Skeletal muscle tissue (tissue), 4 donors: Measurements from ENCODE around the gene TRIM73. TPM values are rescaled to one million over a fixed set of nuclear protein-coding genes. Genes with fewer than 3 reads are reported as not detected.
"Not testable (repeated sequence)": the region's sequence is repeated elsewhere in the genome, so short reads cannot be mapped to it uniquely, and the experiment has no call there.

ENCODE experiments used
- H3K27ac ChIP-seq: one replicate; pipeline ENCODE4 v1.7.0; 2013; ENCODE audit warnings: mild to moderate bottlenecking, low read depth, low read length, inconsistent platforms
- H3K27me3 ChIP-seq, 3 donors: one replicate each; pipeline ENCODE4 v1.7.0; 2013; ENCODE audit warnings: low read length in 3 of 3; ENCODE audit not compliant: control insufficient read depth in 3 of 3, insufficient read depth in 3 of 3
- H3K36me3 ChIP-seq, 3 donors: one replicate each; pipeline ENCODE4 v1.7.0; 2013; ENCODE audit warnings: low read length in 3 of 3; ENCODE audit not compliant: control insufficient read depth in 3 of 3, insufficient read depth in 3 of 3
- H3K4me1 ChIP-seq, 3 donors: one replicate each; pipeline ENCODE4 v1.7.0; 2013; ENCODE audit warnings: low read length in 3 of 3, mild to moderate bottlenecking in 3 of 3; ENCODE audit not compliant: control insufficient read depth in 3 of 3, insufficient read depth in 3 of 3
- H3K4me3 ChIP-seq, 3 donors: one replicate each; pipeline ENCODE4 v1.7.0; 2013; ENCODE audit warnings: low read length in 3 of 3
- H3K9ac ChIP-seq, 3 donors: one replicate each; pipeline ENCODE4 v1.7.0; 2013; ENCODE audit warnings: low read length in 3 of 3, mild to moderate bottlenecking in 3 of 3, moderate library complexity in 2 of 3, low read depth in 1 of 3
- H3K9me3 ChIP-seq, 3 donors: one replicate each; pipeline ENCODE4 v1.7.0; 2013; ENCODE audit warnings: low read length in 3 of 3; ENCODE audit not compliant: control insufficient read depth in 3 of 3
- total RNA-seq: library from RNA; depleted of rRNA; stranded (reverse); fragments of >200 nt; gene quantifications from one replicate; pipeline ENCODE4 v1.2.3, GENCODE V29; 2014
- donor health status: Osteomylitis.

The TRIM73 gene
- 2.6 TPM for total RNA-seq

- not testable (repeated sequence) for H3K9ac ChIP-seq, H3K27ac ChIP-seq, H3K27me3 ChIP-seq, H3K4me3 ChIP-seq, H3K9me3 ChIP-seq, H3K4me1 ChIP-seq, H3K36me3 ChIP-seq
Measured at GRCh38 chr7:75395329-75395728, at the start of gene TRIM73. Gene TRIM73 (plus strand): TSS chr7:75395629. CDS start chr7:75398934, 3,305 bp downstream.

- H3K4me3 ChIP-seq = peak overlapping the region in 2 of 3 donors; percentile 46 to 64
- H3K27ac ChIP-seq = not testable (repeated sequence)
- peak overlapping the region in 1 of 3 donors; percentile 80 for H3K9ac ChIP-seq
Measured at GRCh38 chr7:75358671-75359541, 36.5 kb upstream of the TRIM73 start.

GRCh38 chr7:75359542-75359848 lies 35.9 kb upstream of the TRIM73 start:
- H3K4me3 ChIP-seq = peak overlapping the region in 1 of 3 donors; percentile 45
- not testable (repeated sequence) for H3K27ac ChIP-seq, H3K9ac ChIP-seq

More at GRCh38 chr7:75358671-75359541, 36.5 kb upstream of the TRIM73 start:
- H3K36me3 ChIP-seq, H3K27me3 ChIP-seq, H3K4me1 ChIP-seq, H3K9me3 ChIP-seq: not testable (repeated sequence)

GRCh38 chr7:75364079-75364478 lies 31.4 kb upstream of the TRIM73 start:
- H3K27me3 ChIP-seq, H3K27ac ChIP-seq, H3K4me1 ChIP-seq, H3K4me3 ChIP-seq, H3K36me3 ChIP-seq, H3K9me3 ChIP-seq, H3K9ac ChIP-seq: not testable (repeated sequence)

More at GRCh38 chr7:75359542-75359848, 35.9 kb upstream of the TRIM73 start:
- not testable (repeated sequence) for H3K36me3 ChIP-seq, H3K27me3 ChIP-seq, H3K4me1 ChIP-seq, H3K9me3 ChIP-seq

DNA sequence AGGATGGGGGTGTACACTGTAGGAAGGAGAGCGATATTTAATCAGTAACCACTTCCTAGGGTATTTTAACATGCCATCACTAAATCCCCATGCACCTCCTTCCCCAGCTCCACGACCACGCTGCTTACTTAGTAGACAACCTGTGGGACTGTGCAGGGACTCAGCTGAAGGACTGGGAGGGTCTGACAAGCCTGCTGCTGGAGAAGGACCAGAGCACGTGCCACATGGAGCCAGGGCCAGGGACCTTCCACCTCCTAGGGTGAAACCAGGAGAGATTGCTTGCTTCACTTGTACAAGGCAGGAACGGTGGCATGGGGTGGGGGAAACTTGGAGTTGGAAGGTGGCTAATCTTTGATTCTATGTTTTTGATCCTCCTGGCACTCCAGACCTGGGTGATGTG lies 28.8 kb upstream of the TRIM73 start:
- H3K27ac ChIP-seq, H3K4me3 ChIP-seq, H3K4me1 ChIP-seq, H3K36me3 ChIP-seq, H3K27me3 ChIP-seq, H3K9me3 ChIP-seq, H3K9ac ChIP-seq: not testable (repeated sequence)

DNA sequence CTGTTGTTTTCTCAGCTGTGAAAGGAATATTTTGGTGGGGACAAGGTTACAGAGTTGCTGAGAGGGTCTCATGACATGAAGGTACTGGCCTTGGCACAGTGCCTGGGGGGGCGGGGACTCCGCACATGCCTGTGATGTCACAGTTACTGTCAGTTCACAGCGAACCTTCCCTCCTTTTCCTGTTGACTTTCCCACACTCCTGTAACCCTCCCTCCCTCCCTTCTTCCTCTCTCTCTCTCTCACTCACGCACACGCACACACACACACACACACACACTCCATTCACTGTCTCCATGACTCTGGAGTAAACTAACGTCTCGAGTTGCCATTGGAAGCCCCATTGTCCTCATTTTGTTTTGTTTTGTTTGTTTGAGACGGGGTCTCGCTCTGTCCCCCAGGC lies 28.1 kb upstream of the TRIM73 start:
- H3K4me1 ChIP-seq, H3K9ac ChIP-seq, H3K27ac ChIP-seq, H3K36me3 ChIP-seq, H3K27me3 ChIP-seq, H3K9me3 ChIP-seq, H3K4me3 ChIP-seq: not testable (repeated sequence)

DNA sequence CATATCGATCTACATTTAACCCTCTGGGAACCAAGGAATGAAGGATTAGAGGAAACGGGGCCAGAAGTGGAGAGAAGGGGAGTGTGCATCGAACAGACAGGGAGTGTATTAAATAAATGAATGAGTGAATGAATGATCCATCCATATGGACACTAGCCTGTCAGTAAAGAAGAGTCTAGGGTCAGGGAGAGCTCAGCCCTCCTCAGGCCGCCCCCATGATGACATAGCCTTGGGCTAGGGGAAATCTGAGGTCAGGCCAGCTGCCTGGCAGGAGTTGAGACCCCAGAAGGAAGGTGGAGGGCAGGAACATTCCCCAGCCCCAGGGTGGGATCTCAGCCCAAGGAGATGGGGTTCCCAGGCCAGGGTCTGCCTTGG lies 21.3 kb upstream of the TRIM73 start:
- H3K4me1 ChIP-seq, H3K36me3 ChIP-seq, H3K27me3 ChIP-seq, H3K9ac ChIP-seq, H3K27ac ChIP-seq, H3K9me3 ChIP-seq, H3K4me3 ChIP-seq: not testable (repeated sequence)

DNA sequence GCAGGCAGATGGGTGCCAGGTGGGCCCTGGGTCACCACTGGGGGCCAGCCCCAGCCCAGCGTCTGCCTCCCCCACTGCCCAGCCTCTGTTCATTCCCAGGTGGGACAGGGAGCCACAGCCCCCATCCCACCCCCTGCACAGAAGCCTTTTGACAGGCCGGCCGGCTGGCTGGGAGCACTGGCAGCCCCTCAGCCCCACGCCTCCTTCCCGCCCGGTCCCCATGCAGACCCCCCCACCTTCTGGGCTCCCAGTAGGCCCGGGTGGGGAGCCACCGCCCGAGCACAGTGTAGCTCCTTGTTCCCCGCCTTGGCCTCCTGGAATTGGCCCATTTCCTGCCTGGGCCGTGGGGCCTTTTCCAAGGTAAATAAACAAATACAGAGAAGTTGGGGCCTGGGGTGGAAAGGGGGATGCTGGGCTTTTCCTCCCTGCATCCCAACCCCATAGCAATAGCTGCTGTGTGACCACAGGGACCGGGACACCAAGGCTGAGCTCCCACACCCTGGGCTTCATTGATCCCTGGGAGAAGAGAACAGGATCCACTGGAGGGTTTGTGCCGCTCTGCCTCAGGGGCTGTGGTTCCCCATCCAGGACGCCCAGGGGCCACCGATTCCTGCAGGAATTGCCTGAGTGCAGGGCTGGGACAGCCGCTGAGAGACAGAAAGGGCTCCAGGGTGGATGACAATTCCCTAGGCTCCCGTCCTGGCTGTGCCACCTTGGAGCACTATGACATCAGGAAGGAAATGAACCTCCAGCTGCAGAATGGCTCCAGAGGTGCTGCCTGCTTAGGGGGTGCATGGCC lies 20.7 kb upstream of the TRIM73 start:
- not testable (repeated sequence) for H3K36me3 ChIP-seq, H3K27me3 ChIP-seq, H3K9me3 ChIP-seq, H3K4me3 ChIP-seq, H3K4me1 ChIP-seq, H3K27ac ChIP-seq, H3K9ac ChIP-seq

DNA sequence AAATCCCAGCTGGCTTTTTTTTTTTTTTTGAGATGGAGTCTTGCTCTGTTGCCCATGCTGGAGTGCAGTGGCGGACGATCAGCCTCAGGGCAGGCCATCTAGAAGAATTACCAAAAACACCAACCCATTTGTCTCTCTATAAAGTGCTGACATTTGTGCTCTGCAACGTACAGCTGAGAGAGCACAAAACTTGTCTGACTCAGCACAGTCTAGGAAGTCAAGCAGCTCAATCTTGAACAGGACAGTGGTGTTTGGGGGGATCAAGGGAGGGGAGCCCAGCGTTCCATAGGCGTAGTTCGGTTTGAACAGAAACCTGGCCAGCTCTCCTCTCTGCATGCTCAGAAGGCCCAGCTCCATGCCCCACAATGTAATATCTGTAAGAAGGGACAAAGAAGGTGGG lies 2.2 kb upstream of the TRIM73 start:
- H3K36me3 ChIP-seq = not testable (repeated sequence)

GRCh38 chr7:75397865-75398264 lies 2.4 kb downstream of the TRIM73 start:
- not testable (repeated sequence) for H3K27ac ChIP-seq, H3K4me1 ChIP-seq, H3K36me3 ChIP-seq, H3K27me3 ChIP-seq, H3K4me3 ChIP-seq, H3K9me3 ChIP-seq, H3K9ac ChIP-seq

More for the DNA sequence above, 2.2 kb upstream of the TRIM73 start:
- H3K4me3 ChIP-seq, H3K9me3 ChIP-seq, H3K27ac ChIP-seq, H3K9ac ChIP-seq, H3K4me1 ChIP-seq, H3K27me3 ChIP-seq: not testable (repeated sequence)
